Hepatic stellate cell (primary cell): ENCODE data around the gene ADAMTSL3.

ENCODE experiments used
- DNase-seq: peaks from one replicate; pipeline ENCODE4 v3.0.0; 2011; ENCODE audit warnings: low spot score

The ADAMTSL3 gene

DNA sequence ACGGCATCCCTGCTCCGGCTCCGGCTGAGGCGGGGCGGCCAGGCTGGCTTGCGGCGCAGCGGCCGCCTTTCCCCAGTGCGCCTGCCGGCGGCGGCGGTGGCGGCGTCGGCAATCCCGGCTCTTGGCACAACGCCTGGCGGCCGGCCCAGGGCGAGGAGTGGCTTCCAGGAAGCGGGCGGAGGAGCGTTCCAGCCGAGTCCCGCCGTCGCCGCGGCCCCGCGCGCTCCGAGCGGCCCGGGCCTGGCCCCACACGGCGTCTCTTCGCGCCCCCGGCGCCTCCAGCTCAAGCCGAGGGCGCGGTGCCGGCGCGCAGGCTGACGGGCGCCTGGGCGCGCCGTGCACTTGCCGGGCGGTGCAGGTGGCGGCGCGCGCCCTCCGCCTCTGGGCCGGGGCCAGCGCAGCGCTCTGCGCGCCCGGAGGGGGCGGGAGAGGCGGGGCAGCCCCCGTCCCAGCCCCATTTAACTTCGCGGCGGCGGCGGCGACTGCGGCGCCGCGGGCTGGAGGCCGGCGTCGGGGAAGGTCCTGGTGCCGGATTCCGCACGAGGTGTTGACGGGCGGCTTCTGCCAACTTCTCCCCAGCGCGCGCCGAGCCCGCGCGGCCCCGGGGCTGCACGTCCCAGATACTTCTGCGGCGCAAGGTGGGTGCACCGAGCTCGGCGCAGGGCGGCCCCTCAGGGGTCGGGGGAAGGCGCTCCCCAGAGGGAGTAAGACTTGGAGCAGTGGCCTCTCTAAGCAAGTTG lies at the start of gene ADAMTSL3:
ADAMTSL3 (plus strand) TSS at position 485 of the 740 bp plus-strand sequence. CDS start 1,639 bp downstream, outside the sequence.
- DNase-seq = peak; percentile 22

- no peak for DNase-seq
These were observed 49.4 kb upstream of the ADAMTSL3 start for GRCh38 chr15:83604549-83604948.

DNA sequence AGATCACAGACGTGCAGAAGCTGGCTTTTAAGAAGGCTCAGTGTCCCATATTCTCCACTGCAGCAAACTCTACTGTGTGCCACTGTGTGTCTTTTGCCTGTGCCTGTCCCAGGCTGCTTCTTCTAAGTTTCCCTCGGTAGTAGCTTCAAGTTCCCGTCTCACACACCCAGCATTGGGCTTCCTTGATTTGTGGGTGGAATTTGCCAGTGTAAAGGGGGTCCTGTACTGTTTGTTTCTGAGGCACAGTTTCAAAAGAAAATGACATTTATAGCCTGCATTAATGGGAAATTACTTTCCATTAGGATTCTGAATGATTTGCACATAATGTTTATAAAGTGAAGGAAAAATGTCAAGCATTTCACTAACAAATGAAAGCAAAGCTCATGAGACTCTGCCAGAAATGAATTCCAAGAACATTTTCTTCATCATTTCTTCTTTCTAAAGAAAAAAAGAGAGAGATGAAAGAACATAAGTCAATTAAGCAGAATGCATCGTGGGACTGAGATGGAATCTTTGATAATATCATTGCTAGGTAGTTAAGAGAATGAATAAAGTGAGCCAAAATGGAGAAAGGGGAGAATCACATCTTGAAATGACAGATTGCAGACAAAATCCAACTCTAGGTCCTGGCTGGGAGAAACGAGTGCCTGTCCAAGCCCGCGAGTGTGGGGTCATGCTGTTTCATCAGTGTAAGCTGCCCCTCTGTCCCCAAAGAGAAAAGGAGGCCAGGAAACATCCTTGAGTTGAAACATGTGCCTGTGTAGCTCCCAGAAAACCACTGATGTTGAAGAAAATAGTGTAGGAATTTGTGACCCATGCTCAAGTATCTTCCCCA lies 48.6 kb upstream of the ADAMTSL3 start:
- no peak for DNase-seq

DNA sequence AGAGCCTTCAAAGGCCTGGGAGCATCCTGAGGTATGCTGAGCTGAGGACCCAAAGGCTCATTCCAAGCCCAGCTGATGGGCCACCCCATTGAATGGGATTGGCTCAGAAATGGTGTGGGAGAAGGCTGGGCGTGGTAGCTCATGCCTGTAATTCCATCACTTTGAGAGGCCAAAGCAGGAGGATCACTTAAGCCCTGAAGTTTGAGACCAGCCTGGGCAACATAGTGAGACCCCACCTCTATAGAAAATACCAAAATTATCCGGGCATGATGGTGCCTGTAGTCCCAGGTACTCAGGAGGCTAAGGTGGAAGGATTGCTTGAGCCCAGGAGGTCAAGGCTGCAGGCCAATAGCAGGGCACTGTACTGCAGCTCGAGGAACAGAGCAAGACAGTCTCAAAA lies 43.8 kb upstream of the ADAMTSL3 start:
- DNase-seq = no peak

GRCh38 chr15:83610901-83611685 lies 42.8 kb upstream of the ADAMTSL3 start:
- no peak for DNase-seq

GRCh38 chr15:83612226-83612625 lies 41.7 kb upstream of the ADAMTSL3 start:
- no peak for DNase-seq

GRCh38 chr15:83612898-83613635 lies 40.9 kb upstream of the ADAMTSL3 start:
- DNase-seq = no peak

DNA sequence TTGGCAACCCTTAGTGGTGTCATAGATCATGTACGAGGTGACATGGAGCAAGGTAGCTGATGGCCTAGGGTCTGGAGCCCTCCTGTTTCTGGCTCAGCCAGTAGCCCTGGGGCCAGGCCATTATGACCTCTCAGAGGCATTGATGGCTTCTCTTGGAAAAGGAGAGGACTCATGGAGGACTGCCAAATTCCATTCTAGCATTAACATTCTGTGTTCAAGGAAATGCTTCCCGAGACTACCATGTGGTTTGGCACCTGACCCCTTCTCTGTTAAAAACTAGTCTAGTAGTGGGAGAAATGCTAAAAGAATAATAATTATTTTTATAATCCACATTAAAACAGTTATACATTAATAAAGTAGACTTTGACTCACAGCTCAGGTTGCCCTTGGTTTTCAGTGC lies 40.2 kb upstream of the ADAMTSL3 start:
- DNase-seq = no peak

GRCh38 chr15:83616840-83617239 lies 37.1 kb upstream of the ADAMTSL3 start:
- DNase-seq = no peak

DNA sequence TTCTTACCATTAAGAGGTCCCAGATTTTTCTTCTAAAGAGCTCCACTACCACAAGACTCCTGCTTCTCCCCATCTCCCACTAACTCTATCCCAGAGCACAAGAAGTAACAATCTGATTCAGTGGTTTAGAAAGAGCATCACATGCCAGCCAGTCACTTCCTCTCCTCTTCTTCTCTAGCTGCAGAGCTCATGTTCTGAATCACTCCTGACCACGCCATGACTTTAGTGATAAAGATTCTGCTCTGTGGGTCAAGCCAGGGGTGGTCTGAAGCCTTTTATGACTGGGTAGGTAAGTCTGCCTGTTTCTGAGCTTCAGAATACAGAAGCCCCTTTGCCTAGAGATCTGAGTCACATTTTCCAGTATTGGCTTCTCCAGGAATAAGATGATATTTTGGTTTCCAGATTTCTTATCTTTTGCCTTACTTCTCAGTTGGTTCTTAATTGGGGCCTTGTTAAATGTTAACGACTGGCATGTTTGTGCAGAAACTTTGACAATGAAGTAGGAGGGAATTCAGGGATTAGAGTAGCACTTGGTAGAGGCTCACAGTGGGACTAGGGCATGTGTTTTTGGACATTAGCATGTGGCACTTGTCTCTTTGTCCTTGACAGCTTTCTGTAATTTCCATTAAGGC lies 27.6 kb upstream of the ADAMTSL3 start:
- no peak for DNase-seq

GRCh38 chr15:83631534-83631933 lies 22.4 kb upstream of the ADAMTSL3 start:
- DNase-seq = no peak

DNA sequence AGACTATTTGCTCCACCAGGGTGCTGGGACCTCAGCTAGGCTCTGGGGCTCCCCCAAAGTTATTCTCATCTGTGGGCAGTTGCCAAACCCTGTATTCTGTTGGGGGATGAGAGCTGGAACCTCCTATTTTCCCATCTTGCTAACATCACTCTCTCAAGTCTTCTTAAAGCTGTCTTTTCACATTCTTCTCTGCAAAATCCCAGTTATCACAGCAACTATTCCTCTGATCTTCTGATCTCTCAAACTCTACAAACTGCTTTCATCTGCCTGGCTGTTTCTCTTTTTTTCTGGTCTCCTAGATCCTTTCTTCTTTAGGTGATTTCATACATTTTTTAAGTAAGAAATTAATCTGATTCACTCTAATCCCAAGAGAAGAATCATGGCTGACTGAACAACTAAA lies 10.7 kb upstream of the ADAMTSL3 start:
- DNase-seq = no peak

- DNase-seq = no peak
These were observed 9.5 kb upstream of the ADAMTSL3 start for GRCh38 chr15:83644439-83644838.

DNA sequence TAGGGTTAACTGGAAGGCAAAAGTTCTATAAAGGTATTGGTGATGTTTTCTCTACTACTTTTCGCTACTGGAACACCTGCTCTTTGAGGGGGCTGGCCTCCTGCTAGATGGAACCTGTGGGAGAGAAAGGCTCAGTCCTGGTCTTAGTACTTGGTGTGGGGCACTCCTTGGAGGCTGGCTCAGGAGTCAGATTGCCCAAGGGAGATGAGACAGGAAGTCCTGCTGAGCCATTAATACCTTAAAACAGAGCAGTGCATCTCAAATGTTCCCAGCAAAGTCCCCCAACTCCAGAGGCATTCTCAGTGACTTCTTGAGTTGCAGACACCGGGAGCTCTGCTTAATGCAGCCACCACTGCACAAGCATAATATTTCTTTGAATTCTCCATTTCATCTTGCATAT lies 3.1 kb upstream of the ADAMTSL3 start:
- no peak for DNase-seq

- DNase-seq = no peak
These were observed 2.4 kb upstream of the ADAMTSL3 start for GRCh38 chr15:83651541-83651940.

GRCh38 chr15:83652626-83653204 lies 1.2 kb upstream of the ADAMTSL3 start:
- no peak for DNase-seq

GRCh38 chr15:83653288-83653638 lies 660 bp upstream of the ADAMTSL3 start:
- no peak for DNase-seq

DNA sequence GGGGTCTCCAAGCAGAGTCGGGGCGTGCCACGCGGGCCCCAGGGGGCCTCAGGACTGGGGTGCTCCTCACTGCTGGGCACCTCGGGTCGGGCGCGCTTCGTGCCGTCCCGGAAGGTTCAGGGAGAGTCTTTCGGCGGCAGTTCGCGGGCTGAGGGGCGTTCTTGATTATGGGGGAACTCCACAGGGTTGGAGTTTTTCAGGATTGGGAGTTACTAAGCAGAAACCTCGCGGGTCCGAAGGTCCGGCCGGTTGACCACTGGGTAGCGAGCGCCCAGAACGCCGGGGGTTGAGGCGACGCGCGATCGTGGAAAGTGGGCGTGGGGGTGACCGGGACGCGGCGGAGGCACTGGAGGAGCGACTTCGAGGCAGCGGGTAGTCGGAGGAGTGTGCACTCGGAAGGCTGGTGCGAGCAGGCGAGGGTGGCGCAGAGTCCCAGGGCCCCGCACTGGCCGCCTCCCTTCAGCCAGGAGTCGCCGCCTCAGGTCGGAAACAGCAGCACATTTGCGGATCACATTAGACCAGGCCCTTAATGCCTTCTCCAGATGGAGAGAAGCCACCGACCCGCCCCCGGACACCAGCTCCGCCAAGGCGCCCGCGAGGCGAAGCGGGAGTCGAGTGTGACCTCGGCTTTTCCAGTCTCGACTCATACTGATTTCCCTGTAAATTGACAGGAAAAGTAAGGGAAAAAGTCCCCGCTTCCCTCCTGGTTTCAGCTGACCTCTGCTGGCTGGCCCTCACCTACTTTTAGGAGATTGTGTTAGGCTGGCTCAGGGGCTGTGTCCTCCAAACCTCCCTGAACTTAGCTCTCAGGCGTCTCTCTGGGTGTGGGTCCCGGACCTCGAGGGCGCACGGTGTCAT lies 685 bp downstream of the ADAMTSL3 start:
- no peak for DNase-seq

DNA sequence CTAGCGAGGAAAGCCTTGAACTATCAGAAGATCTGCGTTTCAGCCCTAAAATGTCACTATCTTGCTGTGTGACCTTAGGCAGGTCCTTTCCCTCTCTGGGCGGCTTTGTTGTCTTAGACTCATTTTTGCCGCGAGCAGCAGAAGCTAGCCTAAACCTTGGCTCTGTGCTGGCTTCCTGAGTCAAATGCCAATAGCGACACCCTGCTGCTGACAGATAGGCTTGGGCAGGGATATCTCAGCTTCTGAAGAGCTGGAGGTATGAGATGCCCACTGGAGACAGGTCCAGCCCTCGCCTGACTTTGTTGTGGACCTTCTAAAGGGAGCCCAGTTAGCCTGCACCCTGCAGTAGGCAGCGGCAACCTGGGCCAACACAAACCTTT lies 1.3 kb downstream of the ADAMTSL3 start:
- no peak for DNase-seq

DNA sequence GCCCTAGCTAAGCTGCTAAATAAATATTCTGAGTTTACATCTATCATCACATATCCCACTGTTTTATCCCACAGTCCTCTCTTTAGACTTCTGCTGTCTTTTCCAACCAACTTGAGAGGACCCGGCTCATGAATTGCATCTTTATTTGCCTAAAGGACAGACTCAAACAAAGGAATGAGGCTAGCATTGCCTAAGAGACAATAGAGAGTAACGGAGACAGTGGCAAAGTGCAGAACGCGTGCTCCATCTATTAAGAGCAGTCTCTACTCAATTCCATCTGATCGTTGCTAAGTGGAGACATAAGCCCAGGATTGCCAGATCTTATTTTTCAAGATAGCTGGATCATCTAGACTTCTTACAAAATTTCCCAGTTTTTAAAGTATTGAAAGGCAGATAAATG lies 2.3 kb downstream of the ADAMTSL3 start:
- DNase-seq = no peak
